ENCODE data around the gene NT5M.

NT5M gene

GRCh38 chr17:17343896-17344506 is 40.8 kb downstream of the NT5M start:
- no peak for DNase-seq

- no peak for DNase-seq
Observed at GRCh38 chr17:17344507-17345293, 41.5 kb downstream of the NT5M start.

- no peak for DNase-seq
Observed at GRCh38 chr17:17345294-17345597, 42.1 kb downstream of the NT5M start.

GRCh38 chr17:17345686-17346427 is 42.7 kb downstream of the NT5M start:
- no peak for DNase-seq

- DNase-seq: no peak
Observed at GRCh38 chr17:17346428-17347233, 43.5 kb downstream of the NT5M start.

GRCh38 chr17:17347234-17347955 is 44.2 kb downstream of the NT5M start:
- no peak for DNase-seq

GRCh38 chr17:17347956-17348871 is 45.0 kb downstream of the NT5M start:
- DNase-seq: no peak

GRCh38 chr17:17348872-17349723 is 45.9 kb downstream of the NT5M start:
- no peak for DNase-seq

GRCh38 chr17:17349724-17350106 is 46.5 kb downstream of the NT5M start:
- no peak for DNase-seq

GRCh38 chr17:17350491-17351355 is 47.5 kb downstream of the NT5M start:
- no peak for DNase-seq

- DNase-seq: no peak
Observed at GRCh38 chr17:17351356-17351891, 48.3 kb downstream of the NT5M start.

- DNase-seq: no peak
Observed at GRCh38 chr17:17351901-17352781, 49.0 kb downstream of the NT5M start.

- DNase-seq: no peak
Observed at GRCh38 chr17:17352836-17353624, 49.9 kb downstream of the NT5M start.

- no peak for DNase-seq
Observed at GRCh38 chr17:17353625-17354484, 50.7 kb downstream of the NT5M start.

- peak; percentile 69 for DNase-seq
Observed at GRCh38 chr17:17354560-17355349, 51.6 kb downstream of the NT5M start.

Measured in stimulated activated CD4-positive, alpha-beta T cell treated with anti-CD3 and anti-CD28 coated beads, Interleukin-12 subunit alpha, Interleukin-12 subunit beta, amount 100 ng/mL, for 4 hours (primary cell).